ENCODE measurements around the gene ZNF48. TPM values are rescaled to one million over a fixed set of nuclear protein-coding genes. Genes with fewer than 3 reads are reported as not detected.

Gene ZNF48
- polyA plus RNA-seq, 1 donor from 2014 or later: 42.3 TPM

- no peak for TF ChIP-seq SMC3 (conservative IDR thresholded peaks at IDR 0.05; ENCODE audit: poor library complexity)
- no peak for TF ChIP-seq POLR2AphosphoS5 (IDR thresholded peaks at IDR 0.05)
- no peak for TF ChIP-seq CTCF (IDR thresholded peaks at IDR 0.05; ENCODE audit: poor library complexity, severe bottlenecking)
- TF ChIP-seq EZH2 (IDR thresholded peaks at IDR 0.05; ENCODE audit: borderline replicate concordance, insufficient read depth, low read length, poor library complexity, severe bottlenecking): no peak
- TF ChIP-seq EP300 (conservative IDR thresholded peaks at IDR 0.05; ENCODE audit: poor library complexity, severe bottlenecking): no peak
- no peak for TF ChIP-seq MXI1 (conservative IDR thresholded peaks at IDR 0.05; ENCODE audit: poor library complexity, severe bottlenecking)
- TF ChIP-seq TAF1 (IDR thresholded peaks at IDR 0.05; ENCODE audit: low read depth): no peak
- TF ChIP-seq RAD21 (conservative IDR thresholded peaks at IDR 0.05): no peak
- no peak for TF ChIP-seq REST (IDR thresholded peaks at IDR 0.05; ENCODE audit: borderline replicate concordance)
- no peak overlapping the region for H3K4me3 ChIP-seq (ENCODE audit: low read length)
- H3K9ac ChIP-seq (ENCODE audit: low read length): no peak overlapping the region
- peaks cover 2% of the 10 kb centered on the region for H3F3A ChIP-seq (ENCODE audit: insufficient read depth, low read length, poor library complexity, severe bottlenecking)
- no peaks in the 10 kb centered on the region for H3K79me2 ChIP-seq (replicated peaks; ENCODE audit: insufficient read depth, low read length)
- no peaks in the 10 kb centered on the region for H3K9me2 ChIP-seq (ENCODE audit: insufficient read depth, low read length)
- H4K20me1 ChIP-seq (ENCODE audit: insufficient read depth): no peaks in the 10 kb centered on the region
- H3K27ac ChIP-seq (ENCODE audit: low read length): no peak overlapping the region
- H2AFZ ChIP-seq (ENCODE audit: low read depth, low read length): no peak overlapping the region
- H3K36me3 ChIP-seq (ENCODE audit: insufficient read depth, low read length): no peaks in the 10 kb centered on the region
- H3K4me2 ChIP-seq (ENCODE audit: low read length): no peak overlapping the region
- H3K27me3 ChIP-seq (ENCODE audit: insufficient read depth, low read depth, low read length): no peaks in the 10 kb centered on the region
- H3K9me3 ChIP-seq (ENCODE audit: low read length): no peaks in the 10 kb centered on the region
Observed at GRCh38 chr16:30414159-30414558, 18.9 kb downstream of the ZNF48 start.

GRCh38 chr16:30416047-30416603, 20.9 kb downstream of the ZNF48 start:
- no peak overlapping the region for H2AFZ ChIP-seq (ENCODE audit: low read depth, low read length)
- H3F3A ChIP-seq (ENCODE audit: insufficient read depth, low read length, poor library complexity, severe bottlenecking): peaks cover 2% of the 10 kb centered on the region
- no peaks in the 10 kb centered on the region for H3K27me3 ChIP-seq (ENCODE audit: insufficient read depth, low read depth, low read length)
- no peaks in the 10 kb centered on the region for H3K36me3 ChIP-seq (ENCODE audit: insufficient read depth, low read length)
- no peaks in the 10 kb centered on the region for H3K9me2 ChIP-seq (ENCODE audit: insufficient read depth, low read length)
- H3K4me2 ChIP-seq (ENCODE audit: low read length): no peak overlapping the region
- TF ChIP-seq POLR2AphosphoS5 (IDR thresholded peaks at IDR 0.05): no peak
- no peak for TF ChIP-seq EZH2 (IDR thresholded peaks at IDR 0.05; ENCODE audit: borderline replicate concordance, insufficient read depth, low read length, poor library complexity, severe bottlenecking)
- no peak for TF ChIP-seq MXI1 (conservative IDR thresholded peaks at IDR 0.05; ENCODE audit: poor library complexity, severe bottlenecking)
- no peak for TF ChIP-seq EP300 (conservative IDR thresholded peaks at IDR 0.05; ENCODE audit: poor library complexity, severe bottlenecking)
- no peaks in the 10 kb centered on the region for H3K79me2 ChIP-seq (replicated peaks; ENCODE audit: insufficient read depth, low read length)
- no peaks in the 10 kb centered on the region for H4K20me1 ChIP-seq (ENCODE audit: insufficient read depth)
- H3K4me3 ChIP-seq (ENCODE audit: low read length): no peak overlapping the region
- H3K9ac ChIP-seq (ENCODE audit: low read length): no peak overlapping the region
- no peaks in the 10 kb centered on the region for H3K9me3 ChIP-seq (ENCODE audit: low read length)
- H3K27ac ChIP-seq (ENCODE audit: low read length): no peak overlapping the region
